Renal cortical epithelial cell (primary cell): ENCODE data around the gene DNASE1L3. TPM values are rescaled to one million over a fixed set of nuclear protein-coding genes. Genes with fewer than 3 reads are reported as not detected.
"Not testable (repeated sequence)": the region's sequence is repeated elsewhere in the genome, so short reads cannot be mapped to it uniquely, and the experiment has no call there.

ENCODE experiments used
- DNase-seq: peaks from one replicate; pipeline ENCODE4 v3.0.0-alpha.2; 2011; ENCODE audit warnings: low read depth
- total RNA-seq: library from RNA; depleted of rRNA; stranded (reverse); fragments of >200 nt; gene quantifications from 2 replicates; pipeline ENCODE4 v1.2.3, GENCODE V29; 2014

DNASE1L3 gene
- total RNA-seq, 1 donor from 2014 or later = not detected

DNA sequence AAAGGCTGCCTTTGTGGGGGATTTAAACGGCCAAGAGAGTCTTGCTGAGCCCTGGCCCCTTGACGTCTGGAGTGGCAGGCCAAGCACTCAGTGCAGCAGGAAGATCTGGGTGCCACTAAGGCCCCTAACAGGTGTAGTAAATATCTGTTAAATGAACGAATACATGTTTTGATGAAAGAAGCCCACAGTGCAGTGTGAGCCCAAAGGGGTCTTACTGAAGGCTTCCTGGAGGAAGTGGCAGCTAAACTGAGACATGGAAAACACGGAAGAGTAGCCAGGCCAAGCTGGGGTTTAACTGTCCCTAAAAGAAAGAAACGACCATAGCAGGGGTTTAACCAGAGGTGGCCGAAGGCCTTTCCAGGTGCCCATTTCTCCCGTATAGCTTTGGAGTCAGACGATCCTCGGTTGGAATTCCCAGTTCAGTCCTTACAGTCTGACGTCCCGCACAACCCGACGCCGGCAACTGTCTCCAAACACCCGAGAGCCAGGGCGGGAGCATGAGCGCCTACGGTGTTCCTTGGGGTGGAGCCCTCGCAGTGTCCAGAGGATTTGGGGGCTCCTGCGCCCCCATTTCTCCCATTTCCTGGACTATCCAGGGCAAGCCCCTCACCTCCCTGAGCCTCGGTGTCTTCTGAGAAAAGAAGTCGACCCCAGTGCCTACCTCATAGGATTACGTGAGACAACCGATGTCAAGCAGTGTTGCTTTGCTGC is 25.9 kb upstream of the DNASE1L3 start:
- DNase-seq = no peak

DNA sequence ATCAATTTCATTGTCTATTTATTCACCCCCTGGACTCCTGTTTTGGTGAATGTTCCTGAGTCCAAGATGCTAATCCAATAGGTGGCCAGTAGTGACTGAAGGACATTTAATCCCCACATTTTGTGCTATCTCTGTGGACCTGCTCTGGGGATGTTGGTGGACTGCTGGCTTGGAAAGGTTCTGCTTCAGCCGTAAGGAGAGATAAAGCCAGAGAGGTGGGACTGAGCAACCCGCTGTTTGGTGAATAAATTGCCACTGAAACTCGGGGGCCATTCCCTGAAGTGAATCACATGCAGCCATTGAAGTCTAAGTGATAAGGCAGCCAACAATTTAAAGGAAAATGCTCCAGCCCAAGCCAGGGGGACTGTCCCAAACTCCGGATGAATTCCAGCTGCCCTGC is 25.2 kb upstream of the DNASE1L3 start:
- no peak for DNase-seq

DNA sequence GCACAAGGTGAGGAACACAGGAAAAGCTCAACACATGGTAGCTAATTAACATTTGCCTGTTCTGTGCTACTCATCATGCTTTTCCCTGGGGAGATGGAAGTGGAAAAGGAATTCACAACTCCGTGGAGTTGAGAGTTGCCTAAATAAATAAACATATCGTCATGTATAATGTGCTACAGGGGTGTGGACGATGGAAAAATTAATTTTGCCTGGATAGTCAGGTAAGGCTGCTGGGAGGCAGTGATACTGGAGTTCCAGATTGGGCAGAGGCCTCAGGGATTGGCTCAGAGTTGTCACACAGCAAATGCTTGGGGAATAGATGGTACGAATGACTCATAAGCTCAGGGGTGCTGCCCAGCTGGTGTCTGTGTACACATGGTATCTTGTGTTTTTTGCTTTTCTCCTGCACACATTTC is 23.8 kb upstream of the DNASE1L3 start:
- peak; percentile 54 for DNase-seq

DNA sequence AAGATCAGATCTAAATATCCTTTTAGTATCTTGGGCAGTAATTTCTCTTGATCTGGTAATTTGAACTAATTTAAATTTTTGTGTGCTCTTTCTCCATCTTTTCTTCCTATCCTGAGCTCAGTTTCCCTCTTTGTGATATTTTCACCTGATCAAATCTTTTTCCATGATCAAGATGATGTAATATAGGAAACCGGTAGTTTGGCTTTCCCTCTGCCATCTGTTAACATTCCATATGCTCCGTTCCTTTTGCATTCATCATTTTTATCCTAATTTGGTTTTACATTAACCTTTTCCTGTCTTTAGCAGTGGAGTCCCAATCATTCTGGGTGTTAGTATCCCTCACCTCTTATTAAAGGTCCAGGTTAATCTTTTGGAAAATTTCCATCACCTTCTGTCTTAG is 20.9 kb upstream of the DNASE1L3 start:
- DNase-seq = no peak

DNA sequence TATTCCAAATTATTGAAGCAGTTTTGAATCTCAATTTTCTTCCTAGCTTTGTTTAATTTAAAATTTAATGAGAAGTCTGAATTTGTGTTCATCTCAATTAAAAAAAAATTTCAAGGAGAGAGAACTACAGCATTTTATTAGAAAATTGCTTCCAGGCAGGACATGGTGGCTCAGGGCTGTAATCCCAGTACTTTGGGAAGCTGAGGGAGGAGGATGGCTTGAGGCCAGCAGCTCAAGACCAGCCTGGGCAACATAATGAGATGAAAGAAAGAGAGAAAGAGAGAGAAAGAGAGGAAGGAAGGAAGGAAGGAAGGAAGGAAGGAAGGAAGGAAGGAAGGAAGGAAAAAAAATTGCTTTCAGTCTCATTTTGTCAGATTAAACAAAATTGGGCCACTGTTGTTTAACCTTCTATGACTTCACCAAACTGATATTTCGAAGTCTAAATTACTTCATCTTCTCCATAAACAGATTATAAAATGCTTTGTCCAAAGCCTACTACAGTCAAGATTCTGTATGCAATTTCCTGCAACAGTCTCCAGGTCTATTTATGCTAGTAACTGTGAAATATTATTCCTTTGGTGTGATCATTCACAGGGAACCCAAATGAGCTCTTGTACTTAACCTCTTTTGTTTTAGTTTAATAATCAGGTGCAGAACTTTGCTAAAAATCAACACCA is 20.2 kb upstream of the DNASE1L3 start:
- no peak for DNase-seq

DNA sequence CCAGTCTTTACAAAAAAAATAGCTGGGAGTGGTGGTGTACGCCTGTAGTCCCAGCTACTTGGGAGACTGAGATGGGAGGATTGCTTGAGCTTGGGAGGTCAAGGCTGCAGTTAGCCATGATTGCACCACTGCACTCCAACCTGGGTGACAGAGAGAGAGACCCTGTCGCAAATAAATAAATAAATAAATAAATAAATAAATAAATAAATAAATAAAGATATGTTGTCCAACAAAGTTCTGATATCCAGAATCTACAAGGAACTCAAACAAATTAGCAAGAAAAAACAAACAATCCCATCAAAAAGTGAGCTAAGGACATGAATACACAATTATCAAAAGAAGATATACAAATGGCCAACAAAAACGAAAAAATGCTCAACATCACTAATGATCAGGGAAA is 17.2 kb upstream of the DNASE1L3 start:
- DNase-seq = not testable (repeated sequence)

DNA sequence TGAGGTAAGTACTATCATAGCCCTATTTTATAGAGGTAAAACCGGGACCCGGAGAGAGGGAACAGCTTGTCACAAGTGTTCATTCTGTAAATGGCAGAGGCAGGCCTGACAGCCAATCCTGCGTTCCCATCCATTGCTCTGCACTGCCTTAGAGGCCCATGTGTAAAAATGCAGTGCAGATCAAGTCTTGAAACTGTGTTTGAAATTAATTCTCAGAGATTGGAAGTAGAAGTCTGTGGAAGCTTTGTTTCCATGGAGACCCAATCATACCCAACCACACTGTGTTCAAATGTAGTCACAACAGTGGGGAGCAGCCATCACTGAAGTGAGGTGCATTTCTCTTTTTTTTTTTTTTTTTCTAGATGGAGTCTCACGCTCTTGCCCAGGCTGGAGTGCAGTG is 13.1 kb upstream of the DNASE1L3 start:
- DNase-seq = no peak

DNA sequence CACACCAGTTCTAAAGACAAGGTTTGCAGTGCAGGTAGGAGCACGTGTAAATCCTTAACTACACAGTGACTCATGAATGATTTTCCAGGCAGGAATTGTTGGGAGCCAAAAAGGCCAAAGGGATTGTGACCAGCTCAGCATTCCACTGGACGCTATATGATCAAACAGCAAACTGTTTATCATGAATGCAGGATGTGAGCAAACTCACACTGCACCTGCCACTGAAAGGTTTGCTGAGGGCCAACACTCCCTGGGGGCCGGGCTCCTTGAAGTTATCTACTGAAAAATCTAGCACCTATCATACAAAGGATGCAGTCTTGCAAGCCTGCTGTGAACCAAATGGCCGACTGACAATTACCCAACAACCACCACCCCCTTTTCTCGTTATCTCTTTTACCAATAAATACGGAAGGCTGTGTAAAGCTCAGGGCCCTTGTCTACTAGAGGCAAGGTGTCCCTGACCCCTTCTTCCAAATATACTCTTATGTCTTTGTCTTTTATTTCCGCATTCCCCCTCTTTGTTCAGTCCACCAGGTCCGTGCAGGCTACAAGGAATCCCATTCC is 11.5 kb upstream of the DNASE1L3 start:
- peak; percentile 72 for DNase-seq

DNA sequence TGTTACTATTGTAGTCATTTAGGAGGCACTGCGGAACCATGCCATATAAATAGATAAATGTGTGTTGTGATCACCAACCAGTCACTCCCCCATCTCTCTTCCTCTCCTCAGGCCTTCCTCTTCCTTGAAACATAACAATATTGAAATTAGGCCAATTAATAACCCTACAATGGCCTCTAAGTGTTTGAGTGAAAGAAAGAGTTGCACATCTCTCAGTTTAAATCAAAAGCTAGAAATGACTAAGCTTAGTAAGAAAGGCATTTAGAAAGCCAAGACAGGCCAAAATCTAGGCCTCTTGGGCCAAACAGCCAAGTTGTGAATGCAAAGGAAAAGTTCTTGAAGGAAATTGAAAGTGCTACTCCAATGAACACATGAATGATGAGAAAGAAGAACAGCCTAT is 8.1 kb upstream of the DNASE1L3 start:
- DNase-seq = no peak

DNA sequence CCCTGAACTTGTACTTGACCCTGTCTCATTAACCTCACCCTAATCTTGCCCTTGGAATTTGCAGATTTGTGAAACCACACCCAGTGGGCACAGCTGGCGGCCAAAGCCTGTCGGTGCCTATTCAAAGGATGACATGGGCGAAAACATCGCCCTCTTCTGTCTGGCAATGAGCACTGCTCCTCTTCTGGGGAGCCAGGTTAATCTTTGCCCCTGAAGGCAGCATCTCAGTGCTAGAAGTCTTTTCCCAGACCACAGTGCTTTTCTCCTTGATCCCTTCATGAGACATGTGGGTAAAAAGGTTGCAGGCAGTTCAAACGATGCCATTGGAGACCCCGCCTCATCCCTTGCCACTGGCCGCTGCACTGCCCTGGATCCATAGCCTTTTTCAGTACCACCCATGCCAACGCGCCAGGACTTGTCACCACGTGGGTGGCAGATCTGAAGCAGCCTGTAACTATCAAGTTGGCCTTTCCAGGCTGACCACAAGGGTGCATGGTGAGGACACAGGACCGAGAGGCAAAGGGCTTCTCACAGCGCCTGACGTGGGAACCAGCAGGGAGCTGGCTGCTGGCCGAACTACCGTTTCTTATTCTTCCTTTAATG is 6.5 kb upstream of the DNASE1L3 start:
- DNase-seq = peak; percentile 80

DNA sequence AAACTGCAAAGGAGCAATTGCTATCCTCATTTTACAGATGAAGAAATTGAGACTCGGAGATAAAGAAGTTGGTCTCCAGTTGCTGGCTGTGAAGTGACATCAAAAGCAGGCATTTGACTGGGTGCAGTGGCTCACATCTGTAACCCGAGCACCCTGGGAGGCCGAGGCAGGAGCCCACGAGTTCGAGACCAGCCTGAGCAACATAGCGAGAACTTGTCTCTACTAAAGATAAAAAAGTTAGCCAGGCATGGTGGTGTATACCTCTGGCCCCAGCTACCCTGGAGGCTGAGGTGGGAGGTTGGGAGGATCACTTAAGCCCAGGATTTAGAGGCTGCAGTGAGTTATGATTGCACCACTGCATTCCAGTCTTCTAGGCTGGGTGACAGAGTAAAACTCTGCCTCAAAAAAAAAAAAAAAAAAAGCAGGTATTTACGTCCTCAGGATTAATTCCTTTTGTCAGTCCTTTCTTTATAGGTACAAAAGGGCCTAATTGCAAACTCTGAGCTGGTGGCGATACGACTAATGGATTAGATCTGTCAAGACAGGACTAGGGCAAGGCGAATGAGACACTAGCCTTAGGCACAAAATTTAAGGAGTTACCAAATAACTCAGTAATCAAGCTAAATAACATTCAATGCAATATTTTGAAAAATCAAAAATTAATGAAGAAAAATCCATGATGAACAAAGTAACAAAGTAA is 5.9 kb upstream of the DNASE1L3 start:
- DNase-seq = no peak

DNA sequence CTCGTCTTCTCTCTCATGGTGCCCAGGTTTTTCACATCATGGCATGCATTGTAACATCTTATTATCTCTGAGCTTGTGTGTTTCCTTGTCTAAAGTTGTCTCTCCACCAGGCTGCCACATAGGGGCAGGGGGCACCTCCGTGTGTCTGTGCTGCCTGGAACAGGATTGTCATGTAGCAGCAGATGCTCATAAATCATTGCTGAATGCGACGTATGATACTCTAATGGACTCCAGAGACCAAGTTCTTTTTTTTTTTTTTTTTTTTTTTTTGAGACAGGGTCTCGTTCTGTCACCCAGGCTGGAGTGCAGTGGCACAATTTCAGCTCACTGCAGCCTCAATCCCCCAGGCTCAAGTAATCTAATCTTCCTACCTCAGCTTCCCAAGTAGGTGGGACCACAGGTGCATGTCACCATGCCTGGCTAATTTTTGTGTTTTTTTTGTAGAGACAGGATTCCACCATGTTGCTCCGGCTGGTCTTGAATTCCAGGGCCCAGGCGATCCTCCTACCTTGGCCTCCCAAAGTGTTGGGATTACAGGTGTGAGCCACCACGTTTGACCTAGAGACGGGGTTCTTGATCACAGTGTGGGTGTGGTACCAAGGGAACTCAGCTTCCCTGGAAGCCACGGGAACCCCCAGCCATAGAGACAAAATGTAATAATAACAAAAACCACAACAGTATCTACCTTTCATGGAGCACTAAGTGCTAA is 4.7 kb upstream of the DNASE1L3 start:
- no peak for DNase-seq

DNA sequence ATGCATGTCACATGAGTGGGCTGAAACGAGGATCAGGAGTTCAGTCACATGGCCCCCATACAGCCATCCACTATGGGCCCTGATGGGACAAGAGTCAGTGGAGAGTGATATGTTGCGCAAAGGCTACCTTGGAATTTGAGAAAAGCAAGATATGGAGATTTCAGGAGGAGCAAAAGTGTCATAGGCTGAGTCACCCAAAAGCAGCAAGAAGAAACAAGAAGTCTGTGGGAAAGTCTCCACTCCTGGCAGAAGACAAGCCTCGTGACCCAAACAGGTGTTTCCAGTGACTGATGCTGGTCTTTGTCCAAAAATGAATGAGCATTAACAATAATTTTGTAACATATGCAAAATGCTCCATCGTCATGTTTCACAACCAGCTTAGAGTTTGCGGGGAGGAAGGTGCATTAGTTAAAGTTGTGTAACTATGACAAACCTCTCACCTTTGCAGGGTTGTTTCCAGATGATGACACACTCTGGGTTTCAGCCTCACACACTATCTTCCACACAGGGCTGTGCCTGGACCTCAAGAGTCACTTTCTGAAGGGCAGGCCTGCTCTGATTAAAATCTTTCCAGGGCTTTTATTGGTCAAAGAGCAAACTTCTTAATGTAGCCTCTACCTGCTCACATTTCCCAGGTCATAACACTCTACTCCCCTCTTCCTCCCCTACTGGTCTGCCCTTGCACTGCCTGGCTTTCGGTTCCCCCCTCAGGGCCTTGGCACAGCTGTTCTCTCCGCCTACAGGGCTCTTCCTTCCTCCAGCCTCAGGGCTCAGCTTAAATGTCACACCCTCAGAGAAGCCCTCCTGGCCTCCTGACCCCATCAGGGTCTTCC is 3.9 kb upstream of the DNASE1L3 start:
- DNase-seq = peak; percentile 43

DNA sequence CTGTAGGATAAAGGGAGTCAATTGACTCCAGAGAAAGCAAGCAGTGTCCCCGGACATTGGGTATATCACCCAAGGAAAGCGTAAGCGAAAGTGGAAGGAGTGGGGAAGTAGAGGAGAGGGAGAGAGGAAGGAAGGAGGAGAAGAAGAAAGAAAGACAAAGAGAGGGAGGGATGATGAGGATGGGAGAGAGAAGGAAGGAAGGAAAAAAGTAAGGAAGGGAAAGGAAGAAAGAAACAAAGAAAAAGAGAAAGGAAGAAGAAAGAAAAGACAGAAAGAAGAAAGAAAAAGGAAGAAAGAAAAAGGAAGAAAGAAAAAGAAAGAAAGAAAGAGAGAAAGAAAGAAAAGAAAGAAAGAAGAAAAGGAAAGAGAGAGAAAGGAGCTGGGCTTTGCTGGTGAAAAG is 839 bp downstream of the DNASE1L3 start:
- DNase-seq = no peak

DNA sequence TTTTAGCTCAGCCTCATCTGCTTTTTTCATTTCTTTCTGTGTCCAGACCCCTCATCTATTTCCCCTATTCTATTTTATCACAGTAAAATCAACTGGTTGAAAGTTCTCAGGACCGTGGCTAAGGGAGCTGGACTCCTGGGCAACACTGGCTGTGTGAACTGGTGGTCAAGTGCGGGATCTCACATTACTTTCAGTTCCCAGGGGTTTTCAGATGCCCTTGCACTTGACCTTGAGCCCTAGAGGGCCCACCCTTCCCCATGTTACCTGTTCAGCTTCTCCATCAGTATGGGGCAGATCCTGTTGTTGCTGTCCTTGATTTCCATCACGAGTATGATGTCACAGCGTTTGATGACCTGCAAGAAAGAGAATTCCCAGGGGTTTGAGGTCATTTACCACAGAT is 2.8 kb downstream of the DNASE1L3 start:
- DNase-seq = no peak

DNA sequence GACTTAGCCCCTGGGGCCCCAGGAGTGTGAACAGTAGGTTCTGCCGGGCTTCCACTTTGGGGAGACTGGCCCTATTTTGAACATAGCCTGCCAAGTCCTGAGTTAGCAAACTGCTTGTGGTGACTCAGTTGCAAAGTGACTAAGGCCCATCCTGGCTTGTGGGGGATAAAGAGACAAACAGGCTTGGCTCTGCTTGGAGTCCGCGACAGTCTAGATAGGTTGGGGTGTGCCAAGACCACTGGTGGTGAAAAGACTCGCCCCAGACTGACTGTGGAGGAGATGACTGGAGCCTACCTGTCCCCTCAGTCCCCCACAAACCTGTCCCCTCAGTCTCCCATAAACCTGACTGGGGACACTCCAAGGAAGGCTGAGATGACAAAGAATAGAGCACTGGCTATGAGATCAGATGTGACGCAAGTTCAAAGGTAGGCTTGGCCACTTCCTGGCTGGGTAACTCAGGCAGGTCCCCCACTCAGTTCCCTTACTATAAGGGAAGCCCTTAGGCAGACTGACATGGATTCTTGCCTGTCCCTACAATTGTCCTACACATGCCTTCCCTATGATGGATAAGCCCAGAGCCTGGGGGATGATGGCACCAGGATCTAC is 4.3 kb downstream of the DNASE1L3 start:
- peak; percentile 10 for DNase-seq

DNA sequence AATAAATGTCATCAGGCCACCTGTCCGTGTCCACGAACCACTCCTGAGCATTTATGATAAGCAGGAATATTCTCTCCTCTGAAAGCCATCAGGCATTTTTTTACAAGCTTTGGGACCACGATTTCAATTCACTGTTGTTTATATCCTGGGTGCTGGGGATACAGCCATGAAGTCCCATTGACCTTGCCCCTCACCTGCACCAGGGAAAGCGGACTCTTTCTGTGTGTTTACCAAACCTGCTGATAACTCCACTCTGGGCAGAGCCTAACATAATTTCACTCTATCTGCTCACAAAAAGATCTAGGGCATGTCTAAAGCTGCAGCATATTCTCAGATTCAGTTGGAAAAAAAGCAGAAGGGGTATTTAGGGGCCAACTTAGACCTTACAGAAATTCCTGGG is 4.8 kb downstream of the DNASE1L3 start:
- no peak for DNase-seq

DNA sequence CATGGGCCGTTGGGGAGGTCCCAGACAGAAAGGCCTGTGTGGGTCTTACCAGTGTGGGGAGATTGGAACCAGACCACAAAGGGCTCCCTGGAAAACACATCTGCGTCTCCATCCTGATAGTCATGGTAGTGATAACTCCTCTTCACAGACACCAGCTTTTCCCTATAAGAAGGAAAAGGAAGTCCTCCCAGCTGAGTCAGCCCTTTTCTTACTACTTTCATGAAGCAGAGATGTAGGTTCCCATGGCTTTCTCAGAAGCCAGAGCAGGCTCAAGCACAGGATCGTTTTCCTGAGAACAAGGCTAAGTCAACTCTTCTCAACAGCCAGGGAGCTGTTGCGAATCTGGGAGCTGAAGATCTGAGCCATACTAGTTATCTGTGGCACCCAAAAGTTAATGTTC is 6.1 kb downstream of the DNASE1L3 start:
- no peak for DNase-seq

DNA sequence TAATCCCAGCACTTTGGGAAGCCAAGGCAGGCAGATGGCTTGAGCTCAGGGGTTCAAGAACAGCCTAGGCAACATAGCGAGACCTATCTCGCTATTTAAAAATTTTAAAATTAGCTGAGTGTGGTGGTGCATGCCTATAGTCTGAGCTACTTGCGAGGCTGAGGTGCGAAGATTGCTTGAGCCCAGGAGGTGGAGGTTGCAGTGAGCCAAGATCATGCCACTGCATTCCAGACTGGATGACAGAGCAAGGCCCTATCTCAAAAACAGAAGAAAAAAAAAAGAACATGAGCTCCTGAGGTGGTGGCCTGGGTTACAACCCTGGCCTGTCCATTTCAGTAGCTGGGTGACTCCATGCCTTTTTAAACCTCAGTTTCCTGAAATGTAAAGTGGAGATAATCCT is 7.2 kb downstream of the DNASE1L3 start:
- no peak for DNase-seq

DNA sequence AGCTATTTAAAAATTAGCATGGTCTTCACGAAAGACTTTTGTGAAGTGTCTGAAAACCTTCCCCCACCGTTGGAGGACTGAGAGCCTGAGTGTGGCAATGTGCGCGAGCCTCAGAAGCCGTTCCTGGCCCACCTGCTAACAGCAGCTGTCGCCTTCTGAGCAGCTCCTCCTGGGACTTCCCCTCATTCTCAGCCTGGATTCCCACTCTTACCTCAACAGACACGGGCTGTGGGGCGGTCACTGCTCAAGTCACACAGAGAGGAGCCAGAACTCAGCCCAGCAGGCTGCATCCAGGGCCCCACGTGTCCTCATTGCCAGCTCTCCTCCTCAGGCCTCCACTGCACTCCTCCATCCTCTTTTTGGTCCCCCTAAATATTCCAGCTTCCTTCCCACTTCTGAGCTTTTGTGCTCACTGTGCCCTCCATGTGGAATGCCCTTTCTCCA is 7.8 kb downstream of the DNASE1L3 start:
- DNase-seq = no peak
